ENCODE data around the gene CARD11. TPM values are rescaled to one million over a fixed set of nuclear protein-coding genes. Genes with fewer than 3 reads are reported as not detected.

Gene CARD11
- total RNA-seq, 1 experiment from 2014 or later: 0.82 TPM

- in situ Hi-C loops (cut with HindIII; ENCODE audit: low pct_unique_long_range_greater_than_20kb, low sequenced_read_pairs): no loop called here
- TF ChIP-seq POLR2AphosphoS5 (IDR thresholded peaks at IDR 0.05; ENCODE audit: low read depth, low read length) (no peak), TCF7L2 (IDR thresholded peaks at IDR 0.05; ENCODE audit: low read depth, low read length) (no peak), SIN3A (IDR thresholded peaks at IDR 0.05; ENCODE audit: borderline replicate concordance, insufficient read depth, low read depth, low read length) (no peak)
- TF ChIP-seq, protein P1, sequence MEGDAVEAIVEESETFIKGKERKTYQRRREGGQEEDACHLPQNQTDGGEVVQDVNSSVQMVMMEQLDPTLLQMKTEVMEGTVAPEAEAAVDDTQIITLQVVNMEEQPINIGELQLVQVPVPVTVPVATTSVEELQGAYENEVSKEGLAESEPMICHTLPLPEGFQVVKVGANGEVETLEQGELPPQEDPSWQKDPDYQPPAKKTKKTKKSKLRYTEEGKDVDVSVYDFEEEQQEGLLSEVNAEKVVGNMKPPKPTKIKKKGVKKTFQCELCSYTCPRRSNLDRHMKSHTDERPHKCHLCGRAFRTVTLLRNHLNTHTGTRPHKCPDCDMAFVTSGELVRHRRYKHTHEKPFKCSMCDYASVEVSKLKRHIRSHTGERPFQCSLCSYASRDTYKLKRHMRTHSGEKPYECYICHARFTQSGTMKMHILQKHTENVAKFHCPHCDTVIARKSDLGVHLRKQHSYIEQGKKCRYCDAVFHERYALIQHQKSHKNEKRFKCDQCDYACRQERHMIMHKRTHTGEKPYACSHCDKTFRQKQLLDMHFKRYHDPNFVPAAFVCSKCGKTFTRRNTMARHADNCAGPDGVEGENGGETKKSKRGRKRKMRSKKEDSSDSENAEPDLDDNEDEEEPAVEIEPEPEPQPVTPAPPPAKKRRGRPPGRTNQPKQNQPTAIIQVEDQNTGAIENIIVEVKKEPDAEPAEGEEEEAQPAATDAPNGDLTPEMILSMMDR (IDR thresholded peaks at IDR 0.05): no peak
- TF ChIP-seq, protein P2, sequence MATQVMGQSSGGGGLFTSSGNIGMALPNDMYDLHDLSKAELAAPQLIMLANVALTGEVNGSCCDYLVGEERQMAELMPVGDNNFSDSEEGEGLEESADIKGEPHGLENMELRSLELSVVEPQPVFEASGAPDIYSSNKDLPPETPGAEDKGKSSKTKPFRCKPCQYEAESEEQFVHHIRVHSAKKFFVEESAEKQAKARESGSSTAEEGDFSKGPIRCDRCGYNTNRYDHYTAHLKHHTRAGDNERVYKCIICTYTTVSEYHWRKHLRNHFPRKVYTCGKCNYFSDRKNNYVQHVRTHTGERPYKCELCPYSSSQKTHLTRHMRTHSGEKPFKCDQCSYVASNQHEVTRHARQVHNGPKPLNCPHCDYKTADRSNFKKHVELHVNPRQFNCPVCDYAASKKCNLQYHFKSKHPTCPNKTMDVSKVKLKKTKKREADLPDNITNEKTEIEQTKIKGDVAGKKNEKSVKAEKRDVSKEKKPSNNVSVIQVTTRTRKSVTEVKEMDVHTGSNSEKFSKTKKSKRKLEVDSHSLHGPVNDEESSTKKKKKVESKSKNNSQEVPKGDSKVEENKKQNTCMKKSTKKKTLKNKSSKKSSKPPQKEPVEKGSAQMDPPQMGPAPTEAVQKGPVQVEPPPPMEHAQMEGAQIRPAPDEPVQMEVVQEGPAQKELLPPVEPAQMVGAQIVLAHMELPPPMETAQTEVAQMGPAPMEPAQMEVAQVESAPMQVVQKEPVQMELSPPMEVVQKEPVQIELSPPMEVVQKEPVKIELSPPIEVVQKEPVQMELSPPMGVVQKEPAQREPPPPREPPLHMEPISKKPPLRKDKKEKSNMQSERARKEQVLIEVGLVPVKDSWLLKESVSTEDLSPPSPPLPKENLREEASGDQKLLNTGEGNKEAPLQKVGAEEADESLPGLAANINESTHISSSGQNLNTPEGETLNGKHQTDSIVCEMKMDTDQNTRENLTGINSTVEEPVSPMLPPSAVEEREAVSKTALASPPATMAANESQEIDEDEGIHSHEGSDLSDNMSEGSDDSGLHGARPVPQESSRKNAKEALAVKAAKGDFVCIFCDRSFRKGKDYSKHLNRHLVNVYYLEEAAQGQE (IDR thresholded peaks at IDR 0.05; ENCODE audit: insufficient read depth in 1 of 2, low read depth in 2 of 2, low read length in 1 of 2): no peak
- POLR2A ChIA-PET: interaction anchor here (0.7 to 0.8 kb wide), 2 partner anchors 19 to 438 kb away, joined by 3 to 4 read pairs; no protein-coding TSS in a partner anchor
- intact Hi-C loops (cut with micrococcal nuclease; ENCODE audit: unreplicated experiment): no loop called here
- DNase-seq (ENCODE audit: low read depth, low spot score): no peak
- BruUV-seq (replicated peaks): TSS peak; percentile 98
- Histone ChIP-seq H3K27me3 (ENCODE audit: control insufficient read depth, insufficient read depth, low read length) (no peaks in the 10 kb centered on the region), H3K4me3 (ENCODE audit: low read depth in 2 of 2, low read length in 2 of 2) (peak overlapping the region in 1 of 2 experiments; percentile 44; a peak in 2 of 4 replicates), H3K4me1 (ENCODE audit: control insufficient read depth, insufficient read depth, low read length) (peaks cover 35% of the 10 kb centered on the region), H3K27ac (ENCODE audit: low read length) (peak overlapping the region; percentile 95), H3K9me3 (ENCODE audit: control insufficient read depth, insufficient read depth, low read depth, low read length) (no peaks in the 10 kb centered on the region), H3K36me3 (ENCODE audit: control insufficient read depth, insufficient read depth, low read length) (no peaks in the 10 kb centered on the region)
- CTCF ChIA-PET: interaction anchor here (0.6 to 1.6 kb wide), 4 partner anchors 16 to 1750 kb away, joined by 3 to 5 read pairs (median 3); no protein-coding TSS in a partner anchor
- no peak for ATAC-seq
These were observed 179.3 kb downstream of the CARD11 start for GRCh38 chr7:2864204-2864985.

DNA sequence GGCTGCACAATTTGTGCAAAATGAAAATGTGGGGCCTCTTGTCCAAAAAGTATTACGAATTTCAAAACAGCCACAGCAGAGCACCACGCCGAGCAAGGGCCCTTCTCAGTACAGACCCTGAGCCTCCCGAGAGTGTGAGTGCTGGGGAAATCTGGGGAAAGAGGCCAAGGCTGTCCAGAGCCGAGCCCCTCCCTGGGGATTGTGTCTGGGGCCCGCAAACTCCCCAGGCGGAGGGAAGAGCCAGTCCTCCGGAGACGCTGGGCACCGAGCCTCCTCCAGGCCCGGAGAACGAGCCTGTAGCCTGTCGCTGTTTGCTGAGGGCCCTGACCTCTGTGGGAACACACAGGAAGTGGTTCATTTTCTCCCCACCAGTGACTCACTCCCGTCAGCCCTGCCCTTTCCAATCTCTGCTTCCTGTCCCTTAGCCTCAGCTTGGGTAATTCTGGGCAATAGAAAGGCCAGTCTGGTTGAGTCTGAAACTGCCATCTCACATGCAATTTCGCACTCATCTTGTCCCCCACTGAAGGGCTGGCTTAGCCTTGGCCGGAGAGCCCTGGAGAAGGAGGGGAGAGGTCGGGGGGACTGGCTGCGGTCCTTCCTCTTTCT is 180.1 kb downstream of the CARD11 start:
- H3K4me3 ChIP-seq (ENCODE audit: low read depth in 2 of 2, low read length in 2 of 2): peak overlapping the region; percentile 5 to 44
- BruUV-seq (replicated peaks): no TSS peak

More for the DNA sequence above, 180.1 kb downstream of the CARD11 start:
- Histone ChIP-seq H3K4me1 (ENCODE audit: control insufficient read depth, insufficient read depth, low read length) (peaks cover 35% of the 10 kb centered on the region), H3K36me3 (ENCODE audit: control insufficient read depth, insufficient read depth, low read length) (no peaks in the 10 kb centered on the region), H3K9me3 (ENCODE audit: control insufficient read depth, insufficient read depth, low read depth, low read length) (no peaks in the 10 kb centered on the region), H3K27ac (ENCODE audit: low read length) (peak overlapping the region; percentile 95), H3K27me3 (ENCODE audit: control insufficient read depth, insufficient read depth, low read length) (no peaks in the 10 kb centered on the region)
- ChIA-PET CTCF (interaction anchor here (0.9 kb wide), 1 partner anchor 291 kb away, joined by 3 read pairs; no protein-coding TSS in a partner anchor), POLR2A (interaction anchor here (0.7 to 0.8 kb wide), 2 partner anchors 19 to 439 kb away, joined by 3 to 4 read pairs; no protein-coding TSS in a partner anchor)
- DNase-seq (ENCODE audit: low read depth, low spot score) (peak; percentile 92), ATAC-seq (peak; percentile 94)
- in situ Hi-C loops (cut with HindIII; ENCODE audit: low pct_unique_long_range_greater_than_20kb, low sequenced_read_pairs) (no loop called here), intact Hi-C loops (cut with micrococcal nuclease; ENCODE audit: unreplicated experiment) (no loop called here)
- TF ChIP-seq POLR2AphosphoS5 (IDR thresholded peaks at IDR 0.05; ENCODE audit: low read depth, low read length) (peak; percentile 90), SIN3A (IDR thresholded peaks at IDR 0.05; ENCODE audit: borderline replicate concordance, insufficient read depth, low read depth, low read length) (no peak), TCF7L2 (IDR thresholded peaks at IDR 0.05; ENCODE audit: low read depth, low read length) (no peak)
- TF ChIP-seq, protein P2 (IDR thresholded peaks at IDR 0.05; ENCODE audit: insufficient read depth in 1 of 2, low read depth in 2 of 2, low read length in 1 of 2): no peak
- TF ChIP-seq, protein P1 (IDR thresholded peaks at IDR 0.05): no peak
